Caco-2 (cell line): ENCODE data around the gene EZR. TPM values are rescaled to one million over a fixed set of nuclear protein-coding genes. Genes with fewer than 3 reads are reported as not detected.

Experiments used
- BruUV-seq: library from RNA; stranded (reverse); fragments of 400-500 nt; replicated peaks from 2 replicates; lab custom pipeline; 2021; lab: Mats Ljungman, UMichigan
- CTCF ChIA-PET: fragments of 300-600 bp; sonication (Branson Sonifier 250); formaldehyde crosslinking; loops from one replicate; lab custom pipeline; 2022; ENCODE audit warnings: antibody characterized with exemption; lab: Charles Lee
- POLR2A ChIA-PET: fragments of 300-600 bp; sonication (Branson Sonifier 250); formaldehyde crosslinking; loops from one replicate; lab custom pipeline; 2022; ENCODE audit warnings: antibody characterized with exemption; lab: Charles Lee
- DNase-seq, 2 experiments: peaks; one replicate each; pipeline versions ENCODE4 v3.0.0 to v3.0.0-alpha.2; 2020 to 2022
- H3K27me3 ChIP-seq: replicated peaks from 2 replicates; pipeline ENCODE4 v1.6.0; 2011; ENCODE audit warnings: low read length; ENCODE audit not compliant: control insufficient read depth, insufficient read depth
- H3K36me3 ChIP-seq: 2 replicates; pipeline ENCODE4 v1.5.1; 2011; ENCODE audit warnings: low read length; ENCODE audit not compliant: control insufficient read depth, insufficient read depth
- H3K4me1 ChIP-seq: fragments of 250-450 bp; sonication (Bioruptor Pico); 2 replicates; pipeline ENCODE4 v1.5.1; 2020; ENCODE audit warnings: mild to moderate bottlenecking
- H3K4me3 ChIP-seq: 2 replicates; pipeline ENCODE4 v1.5.1; 2011; ENCODE audit warnings: low read depth, mild to moderate bottlenecking, control low read depth, low read length
- H3K9me3 ChIP-seq: fragments of 250-450 bp; sonication (Bioruptor Pico); 2 replicates; pipeline ENCODE4 v1.5.1; 2020; ENCODE audit warnings: mild to moderate bottlenecking, moderate library complexity
- H3K27ac Mint-ChIP-seq: one replicate; pipeline ENCODE4 v1.8.0; 2022; ENCODE audit warnings: mixed read lengths; ENCODE audit not compliant: unreplicated experiment
- H3K27me3 Mint-ChIP-seq: one replicate; pipeline ENCODE4 v1.8.0; 2022; ENCODE audit warnings: mixed read lengths; ENCODE audit not compliant: insufficient read depth, unreplicated experiment
- H3K36me3 Mint-ChIP-seq: one replicate; pipeline ENCODE4 v1.8.0; 2022; ENCODE audit warnings: mild to moderate bottlenecking, mixed read lengths; ENCODE audit not compliant: insufficient read depth, unreplicated experiment
- H3K4me1 Mint-ChIP-seq: one replicate; pipeline ENCODE4 v1.8.0; 2022; ENCODE audit warnings: low read depth, mixed read lengths; ENCODE audit not compliant: unreplicated experiment
- H3K4me3 Mint-ChIP-seq: one replicate; pipeline ENCODE4 v1.8.0; 2022; ENCODE audit warnings: mild to moderate bottlenecking, moderate library complexity, mixed read lengths; ENCODE audit not compliant: unreplicated experiment
- H3K9me3 Mint-ChIP-seq: one replicate; pipeline ENCODE4 v1.8.0; 2022; ENCODE audit warnings: mixed read lengths; ENCODE audit not compliant: unreplicated experiment
- CTCF ChIP-seq, 2 experiments: fragments of 200-600 bp in 1 of 2; IDR thresholded peaks; 1 replicate in 1 of 2; 2 replicates in 1 of 2; pipeline versions ENCODE4 v1.5.1 to v1.8.0; 2011 to 2022; ENCODE audit warnings: antibody characterized with exemption in 1 of 2, control low read depth in 1 of 2, inconsistent platforms in 1 of 2, low read depth in 1 of 2, low read length in 1 of 2, mild to moderate bottlenecking in 1 of 2, moderate library complexity in 1 of 2; ENCODE audit not compliant: insufficient read depth in 1 of 2, severe bottlenecking in 1 of 2, unreplicated experiment in 1 of 2
- intact Hi-C: fragments of 100-400 bp; cut with micrococcal nuclease; formaldehyde crosslinking; loops from one replicate; pipeline ENCODE4 v1.10.0; 2022; ENCODE audit not compliant: unreplicated experiment
- total RNA-seq: library from RNA; stranded (reverse); gene quantifications from 2 replicates; pipeline ENCODE4 v1.2.3, GENCODE V29; 2022

The EZR gene
- total RNA-seq, 1 experiment from 2014 or later = 290 TPM

DNA sequence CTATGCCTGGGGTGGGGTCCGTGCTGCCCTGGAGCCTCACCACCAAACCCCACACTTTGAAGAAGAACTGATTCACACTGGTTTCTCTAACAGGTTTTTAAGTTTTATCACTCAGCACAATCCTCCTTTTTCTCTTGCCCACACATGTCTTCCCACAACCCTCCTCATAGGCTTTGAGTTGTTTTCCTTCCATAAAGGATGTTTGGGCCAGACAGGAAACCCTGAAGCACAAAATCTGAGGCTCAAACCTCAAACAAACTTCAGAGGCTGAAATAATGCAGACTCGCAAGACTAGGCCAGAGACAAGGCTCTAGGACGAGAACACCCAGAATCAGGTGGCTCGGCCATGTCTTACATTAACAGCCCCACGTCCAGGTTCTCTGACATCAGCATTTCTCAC is 35.3 kb downstream of the EZR start:
- intact Hi-C loops = no loop called here
- no peaks in the 10 kb centered on the region for H3K27me3 Mint-ChIP-seq

DNA sequence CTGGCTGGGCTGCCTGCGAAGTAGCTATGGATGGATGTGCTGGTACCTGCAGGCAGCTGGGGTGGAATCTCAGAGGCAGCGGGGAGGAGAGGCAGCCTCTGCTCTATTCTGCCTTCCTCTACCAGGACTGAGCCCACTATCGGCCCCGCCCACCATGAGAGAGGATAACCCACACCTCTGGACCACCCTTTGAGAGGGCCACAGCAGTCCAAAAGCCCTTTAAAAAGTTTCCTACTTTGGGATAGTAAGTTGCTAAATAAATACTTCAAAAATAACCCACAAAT is 36.1 kb downstream of the EZR start:
- BruUV-seq = no TSS peak
- H3K36me3 Mint-ChIP-seq = peaks cover 97% of the 10 kb centered on the region
- no peaks in the 10 kb centered on the region for H3K27me3 Mint-ChIP-seq
- peaks cover 18% of the 10 kb centered on the region for H3K4me1 Mint-ChIP-seq
- ChIA-PET POLR2A (interaction anchor here (0.5 kb wide), 1 partner anchor 87 kb away, joined by 3 read pairs; no protein-coding TSS in a partner anchor), CTCF (no interaction called here)
- no peak overlapping the region for H3K4me3 ChIP-seq
- TF ChIP-seq CTCF (IDR thresholded peaks at IDR 0.05; ENCODE audit: insufficient read depth in 1 of 2, low read depth in 1 of 2, low read length in 1 of 2, severe bottlenecking in 1 of 2, unreplicated experiment in 1 of 2) = no peak
- peaks cover 11% of the 10 kb centered on the region for H3K36me3 ChIP-seq
- H3K27me3 ChIP-seq = no peaks in the 10 kb centered on the region
- peaks cover 16% of the 10 kb centered on the region for H3K4me1 ChIP-seq
- intact Hi-C loops = no loop called here
- DNase-seq = no peak
- H3K9me3 ChIP-seq = no peaks in the 10 kb centered on the region
- no peak overlapping the region for H3K27ac Mint-ChIP-seq
- no peak overlapping the region for H3K4me3 Mint-ChIP-seq
- H3K9me3 Mint-ChIP-seq = no peaks in the 10 kb centered on the region

More for the DNA sequence above, 35.3 kb downstream of the EZR start:
- Mint-ChIP-seq H3K9me3 (no peaks in the 10 kb centered on the region), H3K27ac (no peak overlapping the region), H3K36me3 (peaks cover 97% of the 10 kb centered on the region), H3K4me1 (peaks cover 18% of the 10 kb centered on the region), H3K4me3 (no peak overlapping the region)
- Histone ChIP-seq H3K4me3 (no peak overlapping the region), H3K9me3 (no peaks in the 10 kb centered on the region), H3K27me3 (no peaks in the 10 kb centered on the region), H3K36me3 (peaks cover 12% of the 10 kb centered on the region), H3K4me1 (peaks cover 16% of the 10 kb centered on the region)
- DNase-seq = no peak
- TF ChIP-seq CTCF (IDR thresholded peaks at IDR 0.05; ENCODE audit: insufficient read depth in 1 of 2, low read depth in 1 of 2, low read length in 1 of 2, severe bottlenecking in 1 of 2, unreplicated experiment in 1 of 2) = no peak
- POLR2A ChIA-PET = no interaction called here
- CTCF ChIA-PET = no interaction called here
- no TSS peak for BruUV-seq

GRCh38 chr6:158782432-158783166 is 36.6 kb downstream of the EZR start:
- POLR2A ChIA-PET = interaction anchor here (0.5 kb wide), 1 partner anchor 87 kb away, joined by 3 read pairs; no protein-coding TSS in a partner anchor
- Histone ChIP-seq H3K36me3 (peaks cover 13% of the 10 kb centered on the region), H3K9me3 (no peaks in the 10 kb centered on the region), H3K4me1 (peaks cover 16% of the 10 kb centered on the region), H3K27me3 (no peaks in the 10 kb centered on the region), H3K4me3 (no peak overlapping the region)
- CTCF ChIA-PET = interaction anchor here (1.2 kb wide), 1 partner anchor 37 kb away, joined by 3 read pairs; the partner anchor contains the start of gene EZR
- Mint-ChIP-seq H3K27me3 (no peaks in the 10 kb centered on the region), H3K27ac (peak overlapping the region; percentile 82), H3K9me3 (no peaks in the 10 kb centered on the region), H3K4me3 (no peak overlapping the region), H3K4me1 (peaks cover 18% of the 10 kb centered on the region), H3K36me3 (peaks cover 97% of the 10 kb centered on the region)
- no peak for TF ChIP-seq CTCF (IDR thresholded peaks at IDR 0.05; ENCODE audit: insufficient read depth in 1 of 2, low read depth in 1 of 2, low read length in 1 of 2, severe bottlenecking in 1 of 2, unreplicated experiment in 1 of 2)
- no TSS peak for BruUV-seq
- no peak for DNase-seq
- intact Hi-C loops = no loop called here
